H1 (cell line): ENCODE data around the gene NF1. TPM values are rescaled to one million over a fixed set of nuclear protein-coding genes. Genes with fewer than 3 reads are reported as not detected.
"Not testable (repeated sequence)": the region's sequence is repeated elsewhere in the genome, so short reads cannot be mapped to it uniquely, and the experiment has no call there.

Experiments
- CTCF ChIA-PET: fragments of 300-600 bp; sonication (Branson Sonifier 250); formaldehyde crosslinking; loops from one replicate; lab custom pipeline; 2021; ENCODE audit not compliant: partially characterized antibody; lab: Charles Lee
- POLR2A ChIA-PET: fragments of 300-600 bp; sonication (Branson Sonifier 250); formaldehyde crosslinking; loops from one replicate; lab custom pipeline; 2021; ENCODE audit warnings: inconsistent platforms; ENCODE audit not compliant: partially characterized antibody; lab: Charles Lee
- DNase-seq, 2 experiments: peaks; one replicate each; pipeline versions ENCODE4 v3.0.0 to v3.0.0-alpha.2; 2010 to 2022; ENCODE audit warnings: low spot score in 2 of 2, low read depth in 1 of 2, mixed read lengths in 1 of 2
- FAIRE-seq: peaks from 2 replicates; lab custom pipeline; 2011; peaks lifted over from hg19 to GRCh38; lab: Jason Lieb, UNC
- H2AFZ ChIP-seq: 2 replicates; pipeline ENCODE4 v1.8.1; 2012; ENCODE audit warnings: low read length, inconsistent platforms
- H2AK5ac ChIP-seq: 2 replicates; pipeline ENCODE4 v1.6.1; 2013; ENCODE audit warnings: low read depth, low read length
- H2BK120ac ChIP-seq: replicated peaks from 2 replicates; pipeline ENCODE3; 2013; ENCODE audit warnings: low read depth, low read length, inconsistent platforms
- H2BK12ac ChIP-seq: 2 replicates; pipeline ENCODE4 v1.6.1; 2013; ENCODE audit warnings: low read depth, low read length
- H2BK15ac ChIP-seq: 2 replicates; pipeline ENCODE4 v1.6.1; 2013; ENCODE audit warnings: low read length
- H2BK20ac ChIP-seq: 2 replicates; pipeline ENCODE4 v1.6.1; 2013; ENCODE audit warnings: low read length
- H2BK5ac ChIP-seq: 2 replicates; pipeline ENCODE4 v1.6.1; 2013; ENCODE audit warnings: low read depth, low read length
- H3K14ac ChIP-seq: 2 replicates; pipeline ENCODE4 v1.6.1; 2013; ENCODE audit warnings: inconsistent platforms; ENCODE audit not compliant: insufficient read length
- H3K18ac ChIP-seq: 2 replicates; pipeline ENCODE4 v1.6.1; 2013; ENCODE audit warnings: low read length; ENCODE audit errors: extremely low read depth
- H3K23ac ChIP-seq: 2 replicates; pipeline ENCODE4 v1.6.1; 2013; ENCODE audit warnings: inconsistent platforms; ENCODE audit not compliant: insufficient read length
- H3K23me2 ChIP-seq: 2 replicates; pipeline ENCODE4 v1.6.1; 2013; ENCODE audit warnings: low read depth, low read length
- H3K27ac ChIP-seq: 2 replicates; pipeline ENCODE4 v1.6.1; 2011; ENCODE audit warnings: low read depth, low read length, inconsistent platforms
- H3K27me3 ChIP-seq, 4 experiments: replicated peaks in 1 of 4; 1 replicate in 1 of 4; 2 replicates in 3 of 4; pipeline versions ENCODE4 v1.6.1 to v1.8.1; 2011 to 2013; ENCODE audit warnings: low read length in 3 of 4, mild to moderate bottlenecking in 3 of 4, inconsistent platforms in 2 of 4, mixed read lengths in 2 of 4, moderate library complexity in 1 of 4; ENCODE audit not compliant: control insufficient read depth in 3 of 4, insufficient read depth in 3 of 4; ENCODE audit errors: extremely low read depth in 1 of 4
- H3K36me3 ChIP-seq, 4 experiments: 2 replicates each; pipeline versions ENCODE4 v1.6.1 to v1.8.1; 2011 to 2013; ENCODE audit warnings: mild to moderate bottlenecking in 4 of 4, low read length in 3 of 4, moderate library complexity in 2 of 4, control low read depth in 1 of 4, inconsistent platforms in 1 of 4; ENCODE audit not compliant: insufficient read depth in 4 of 4, control insufficient read depth in 2 of 4
- H3K4ac ChIP-seq: replicated peaks from 2 replicates; pipeline ENCODE3; 2013; ENCODE audit warnings: low read length, low read depth, mixed read lengths, inconsistent platforms; ENCODE audit not compliant: insufficient read length
- H3K4me1 ChIP-seq, 4 experiments: replicated peaks in 1 of 4; 1 replicate in 1 of 4; 2 replicates in 3 of 4; pipeline versions ENCODE4 v1.6.1 to v1.8.1; 2011 to 2013; ENCODE audit warnings: low read length in 3 of 4, inconsistent platforms in 2 of 4, mixed read lengths in 1 of 4; ENCODE audit not compliant: insufficient read depth in 4 of 4, control insufficient read depth in 3 of 4
- H3K4me2 ChIP-seq, 2 experiments: 2 replicates each; pipeline versions ENCODE4 v1.6.1 to v1.8.1; 2011 to 2013; ENCODE audit warnings: low read depth in 2 of 2, low read length in 2 of 2, control low read depth in 1 of 2, inconsistent platforms in 1 of 2, mild to moderate bottlenecking in 1 of 2; ENCODE audit not compliant: insufficient read depth in 1 of 2
- H3K4me3 ChIP-seq, 4 experiments: fragments of 200-600, 300-600 bp in 1 of 4; sonication (generic), shearing (Covaris generic), sonication (Bioruptor Twin) in 1 of 4; 2 replicates each; pipeline versions ENCODE4 v1.5.1 to v1.8.1; 2011 to 2016; ENCODE audit warnings: low read length in 4 of 4, low read depth in 3 of 4, control low read depth in 2 of 4, inconsistent platforms in 2 of 4, mild to moderate bottlenecking in 2 of 4, mixed read lengths in 1 of 4, moderate library complexity in 1 of 4; ENCODE audit not compliant: insufficient read depth in 2 of 4; ENCODE audit errors: extremely low read depth in 1 of 4
- H3K56ac ChIP-seq: replicated peaks from 2 replicates; pipeline ENCODE3; 2013; ENCODE audit warnings: low read depth, mild to moderate bottlenecking, mixed read lengths, low read length, inconsistent platforms; ENCODE audit not compliant: insufficient read length
- H3K79me1 ChIP-seq: 2 replicates; pipeline ENCODE4 v1.6.1; 2013; ENCODE audit warnings: low read depth, low read length, control low read depth
- H3K79me2 ChIP-seq, 2 experiments: 2 replicates each; pipeline versions ENCODE4 v1.6.1 to v1.8.1; 2012 to 2013; ENCODE audit warnings: low read length in 2 of 2, mild to moderate bottlenecking in 2 of 2, inconsistent platforms in 1 of 2; ENCODE audit not compliant: insufficient read depth in 2 of 2, control insufficient read depth in 1 of 2
- H3K9ac ChIP-seq, 4 experiments: replicated peaks in 1 of 4; 1 replicate in 1 of 4; 2 replicates in 3 of 4; pipeline versions ENCODE4 v1.6.1 to v1.8.1; 2011 to 2013; ENCODE audit warnings: low read depth in 3 of 4, low read length in 3 of 4, control low read depth in 2 of 4, mild to moderate bottlenecking in 2 of 4, moderate library complexity in 2 of 4, inconsistent platforms in 1 of 4; ENCODE audit errors: extremely low read depth in 1 of 4
- H3K9me3 ChIP-seq, 2 experiments: 2 replicates each; pipeline versions ENCODE4 v1.6.1 to v1.8.1; 2012 to 2013; ENCODE audit warnings: mild to moderate bottlenecking in 2 of 2, moderate library complexity in 2 of 2, control low read depth in 1 of 2, inconsistent platforms in 1 of 2, low read depth in 1 of 2, low read length in 1 of 2, mixed read lengths in 1 of 2; ENCODE audit not compliant: insufficient read depth in 2 of 2
- H4K20me1 ChIP-seq, 2 experiments: replicated peaks in 1 of 2; 2 replicates each; pipeline versions ENCODE3 to v1.8.1; 2011 to 2013; ENCODE audit warnings: inconsistent platforms in 2 of 2, low read length in 2 of 2, mild to moderate bottlenecking in 1 of 2; ENCODE audit not compliant: insufficient read depth in 2 of 2, control insufficient read depth in 1 of 2
- H4K5ac ChIP-seq: 2 replicates; pipeline ENCODE4 v1.6.1; 2013; ENCODE audit warnings: low read length, low read depth, mixed read lengths, inconsistent platforms; ENCODE audit not compliant: insufficient read length
- H4K8ac ChIP-seq: 2 replicates; pipeline ENCODE4 v1.8.0; 2013; ENCODE audit warnings: mild to moderate bottlenecking, moderate library complexity, low read length, inconsistent platforms; ENCODE audit not compliant: insufficient read depth; ENCODE audit errors: extremely low read depth
- H4K91ac ChIP-seq: replicated peaks from 2 replicates; pipeline ENCODE3; 2013; ENCODE audit warnings: low read length, mixed read lengths, inconsistent platforms; ENCODE audit not compliant: insufficient read length
- WGBS, 2 experiments: shearing (Covaris generic) in 1 of 2; methylation state at CpG; one replicate each; pipeline versions ENCODE4 v1.1.6 to v1.1.7; 2013 to 2015; ENCODE audit warnings: low lambda C conversion rate in 2 of 2, mixed read lengths in 2 of 2, inconsistent platforms in 1 of 2, low coverage in 1 of 2, missing lambda C conversion rate in 1 of 2; ENCODE audit not compliant: insufficient replicate concordance in 2 of 2, insufficient coverage in 1 of 2, insufficient read length in 1 of 2; ENCODE audit errors: extremely low coverage in 1 of 2, missing lambda C conversion rate in 1 of 2; 5-methylcytosine and 5-hydroxymethylcytosine counted together
- polyA plus RNA-seq, 7 experiments: library from polyadenylated mRNA; depleted of rRNA in 3 of 7; stranded (reverse) in 5 of 7; unstranded in 2 of 7; fragments of >200 nt in 5 of 7; fragments of 200-250 nt in 2 of 7; gene quantifications; 1 replicate in 5 of 7; 2 replicates in 1 of 7; 4 replicates in 1 of 7; pipeline versions ENCODE4 v1.2.1 to v1.2.3, GENCODE V29; 2011 to 2013; ENCODE audit warnings: missing spikeins in 2 of 7, mixed read lengths in 2 of 7
- total RNA-seq: library from RNA; stranded (reverse); fragmentation: NEBNext Ultra II Directional; extraction: Animal tissue kit (Norgen Biotek cat#: 25700); gene quantifications from 2 replicates; pipeline ENCODE4 v1.2.1, GENCODE V29; 2021

Gene NF1
- total and polyA plus RNA-seq, 2 of the 8 experiments (the other 6 are each of a cell fraction or from before 2014, with no cell fraction given) = 19.3 to 29.6 TPM

- H2BK120ac ChIP-seq, H2BK12ac ChIP-seq, H3K4ac ChIP-seq, H3K23me2 ChIP-seq, DNase-seq, H2AK5ac ChIP-seq, POLR2A ChIA-PET, H3K9ac ChIP-seq, H2BK20ac ChIP-seq, H2BK5ac ChIP-seq, H4K8ac ChIP-seq, H3K79me2 ChIP-seq, H4K20me1 ChIP-seq, H3K79me1 ChIP-seq, FAIRE-seq, H3K56ac ChIP-seq, H3K18ac ChIP-seq, H4K91ac ChIP-seq, H2AFZ ChIP-seq, H4K5ac ChIP-seq, H3K4me2 ChIP-seq, H3K27me3 ChIP-seq, H3K27ac ChIP-seq, H3K23ac ChIP-seq, CTCF ChIA-PET, H3K9me3 ChIP-seq, H3K4me3 ChIP-seq, H3K4me1 ChIP-seq, H2BK15ac ChIP-seq, H3K14ac ChIP-seq: not testable (repeated sequence)
- H3K36me3 ChIP-seq = peaks cover 0 to 13% (median under 1%) of the 10 kb centered on the region in 4 experiments; a peak in 2 of 8 replicates
- WGBS, 2 experiments = 88% methylated on average over 1 of the region's 1 CpG; no CpG with 5 or more reads in 1 of the 2 experiments
Measured at GRCh38 chr17:31262923-31263322, 168.1 kb downstream of the NF1 start.
